Measurements from ENCODE around the gene MDFI. TPM values are rescaled to one million over a fixed set of nuclear protein-coding genes. Genes with fewer than 3 reads are reported as not detected.
"Not testable (repeated sequence)": the region's sequence is repeated elsewhere in the genome, so short reads cannot be mapped to it uniquely, and the experiment has no call there.

The MDFI gene
- total and polyA plus RNA-seq, 3 donors from 2014 or later, result 12.9 to 16.0 (median 15.1) TPM

GRCh38 chr6:41614715-41615114 is 23.6 kb upstream of the MDFI start:
- H3K27me3 ChIP-seq, result no peaks in the 10 kb centered on the region
- WGBS, 2 donors, result 95 to 96% methylated on average over 2 of the region's 2 CpGs
- no peaks in the 10 kb centered on the region for H3K36me3 ChIP-seq (ENCODE audit: low read depth, missing control alignments)
- no peaks in the 10 kb centered on the region for H3K9me3 ChIP-seq
- no peak overlapping the region for H3K27ac ChIP-seq
- TF ChIP-seq POLR2A (IDR thresholded peaks at IDR 0.05) (no peak), CTCF (IDR thresholded peaks at IDR 0.05) (no peak)
- DNase-seq, result no peak
- H3K4me1 ChIP-seq, result no peaks in the 10 kb centered on the region
- no peak overlapping the region for H3K4me3 ChIP-seq
- intact Hi-C loops (cut with DNase I; ENCODE audit: low total_unique reads), result no loop called here

- intact Hi-C loops (cut with DNase I; ENCODE audit: low total_unique reads), result no loop called here
- Histone ChIP-seq H3K27me3 (no peaks in the 10 kb centered on the region), H3K4me3 (no peak overlapping the region), H3K9me3 (no peaks in the 10 kb centered on the region), H3K27ac (no peak overlapping the region), H3K4me1 (no peaks in the 10 kb centered on the region), H3K36me3 (ENCODE audit: low read depth, missing control alignments) (no peaks in the 10 kb centered on the region)
- TF ChIP-seq POLR2A (IDR thresholded peaks at IDR 0.05), result no peak
- no peak for TF ChIP-seq CTCF (IDR thresholded peaks at IDR 0.05)
- WGBS, 2 donors, result 84 to 85% methylated on average over 7 of the region's 7 CpGs
- no peak for DNase-seq
These were observed 23.0 kb upstream of the MDFI start for GRCh38 chr6:41615311-41615710.

GRCh38 chr6:41618598-41618997 is 19.7 kb upstream of the MDFI start:
- Histone ChIP-seq H3K27ac (no peak overlapping the region), H3K36me3 (ENCODE audit: low read depth, missing control alignments) (no peaks in the 10 kb centered on the region), H3K4me1 (no peaks in the 10 kb centered on the region), H3K4me3 (no peak overlapping the region), H3K27me3 (no peaks in the 10 kb centered on the region), H3K9me3 (no peaks in the 10 kb centered on the region)
- intact Hi-C loops (cut with DNase I; ENCODE audit: low total_unique reads), result no loop called here
- 74 to 91% methylated on average over 3 of the region's 3 CpGs for WGBS, 2 donors
- DNase-seq, result no peak
- TF ChIP-seq POLR2A (IDR thresholded peaks at IDR 0.05) (no peak), CTCF (IDR thresholded peaks at IDR 0.05) (no peak)

DNA sequence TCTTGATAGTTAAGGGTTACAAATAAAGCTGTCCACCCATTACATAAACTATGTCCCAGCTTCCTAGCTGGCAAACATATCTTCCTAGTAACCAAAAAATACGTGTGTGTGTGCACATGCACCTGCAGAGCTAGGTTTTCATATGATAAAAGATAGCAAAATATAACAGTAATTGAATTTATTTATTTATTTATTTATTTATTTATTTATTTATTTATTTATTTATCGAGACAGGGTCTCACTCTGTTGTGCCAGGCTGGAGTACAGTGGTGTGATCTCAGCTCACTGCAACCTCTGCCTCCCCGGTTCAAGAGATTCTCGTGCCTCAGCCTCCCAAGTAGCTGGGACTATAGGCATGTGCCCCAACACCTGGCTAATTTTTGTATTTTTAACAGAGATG is 19.1 kb upstream of the MDFI start:
- H3K4me3 ChIP-seq; H3K4me1 ChIP-seq; H3K27me3 ChIP-seq; H3K36me3 ChIP-seq (ENCODE audit: low read depth, missing control alignments); H3K9me3 ChIP-seq; DNase-seq; intact Hi-C loops (cut with DNase I; ENCODE audit: low total_unique reads); H3K27ac ChIP-seq: not testable (repeated sequence)
- WGBS, 2 donors, result 89% methylated on average over 4 of the region's 4 CpGs

DNA sequence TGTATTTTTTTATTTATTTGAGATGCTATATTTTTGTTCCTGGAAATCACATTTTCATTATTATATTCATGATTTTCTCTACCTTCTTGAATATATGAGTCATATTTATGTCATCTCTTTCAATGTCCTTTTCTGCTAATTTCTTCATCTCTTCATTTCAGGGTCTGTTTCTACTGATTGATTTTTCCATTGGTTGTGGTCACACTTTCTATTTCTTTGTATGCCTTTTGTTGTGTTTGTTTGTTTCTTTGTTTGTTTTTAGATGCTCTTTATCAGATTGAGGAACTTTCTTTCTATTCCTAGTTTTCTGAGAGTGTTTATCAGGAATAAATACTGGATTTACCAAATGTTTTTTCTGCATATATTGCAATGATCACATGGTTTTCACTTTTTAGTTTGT is 16.9 kb upstream of the MDFI start:
- Histone ChIP-seq H3K27ac (no peak overlapping the region), H3K4me3 (no peak overlapping the region), H3K36me3 (ENCODE audit: low read depth, missing control alignments) (no peaks in the 10 kb centered on the region), H3K4me1 (no peaks in the 10 kb centered on the region), H3K9me3 (no peaks in the 10 kb centered on the region), H3K27me3 (no peaks in the 10 kb centered on the region)
- DNase-seq, result no peak
- intact Hi-C loops (cut with DNase I; ENCODE audit: low total_unique reads), result no loop called here
- TF ChIP-seq POLR2A (IDR thresholded peaks at IDR 0.05) (no peak), CTCF (IDR thresholded peaks at IDR 0.05) (no peak)

All from testis (tissue), 3 donors.